ENCODE data around the gene NECTIN1.

The NECTIN1 gene

GRCh38 chr11:119671051-119671450 is 57.9 kb downstream of the NECTIN1 start:
- no peak for FAIRE-seq

GRCh38 chr11:119669487-119669886 is 59.5 kb downstream of the NECTIN1 start:
- no peak for FAIRE-seq

- no peak for FAIRE-seq
Observed at GRCh38 chr11:119668676-119669075, 60.3 kb downstream of the NECTIN1 start.

- no peak for FAIRE-seq
Observed at GRCh38 chr11:119666463-119667131, 62.4 kb downstream of the NECTIN1 start.

- no peak for FAIRE-seq
Observed at GRCh38 chr11:119666061-119666460, 62.9 kb downstream of the NECTIN1 start.

GRCh38 chr11:119664701-119665420 is 64.1 kb downstream of the NECTIN1 start:
- FAIRE-seq, result no peak

- no peak for FAIRE-seq
Observed at GRCh38 chr11:119664063-119664572, 64.9 kb downstream of the NECTIN1 start.

- FAIRE-seq, result no peak
Observed at GRCh38 chr11:119663279-119663678, 65.7 kb downstream of the NECTIN1 start.

- no peak for FAIRE-seq
Observed at GRCh38 chr11:119661226-119661625, 67.8 kb downstream of the NECTIN1 start.

GRCh38 chr11:119659971-119660723 is 68.9 kb downstream of the NECTIN1 start:
- no peak for FAIRE-seq

- no peak for FAIRE-seq
Observed at GRCh38 chr11:119652907-119653659, 75.9 kb downstream of the NECTIN1 start.

- no peak for FAIRE-seq
Observed at GRCh38 chr11:119651802-119652584, 77.0 kb downstream of the NECTIN1 start.

GRCh38 chr11:119650251-119650650 is 78.7 kb downstream of the NECTIN1 start:
- no peak for FAIRE-seq

- no peak for FAIRE-seq
Observed at GRCh38 chr11:119647254-119647653, 81.7 kb downstream of the NECTIN1 start.

GRCh38 chr11:119645018-119645417 is 84.0 kb downstream of the NECTIN1 start:
- no peak for FAIRE-seq

GRCh38 chr11:119644502-119644901 is 84.5 kb downstream of the NECTIN1 start:
- FAIRE-seq, result no peak

GRCh38 chr11:119643876-119644225 is 85.1 kb downstream of the NECTIN1 start:
- no peak for FAIRE-seq

GRCh38 chr11:119643212-119643875 is 85.7 kb downstream of the NECTIN1 start:
- FAIRE-seq, result no peak

- FAIRE-seq, result no peak
Observed at GRCh38 chr11:119641983-119642745, 86.8 kb downstream of the NECTIN1 start.

GRCh38 chr11:119640541-119640940 is 88.5 kb downstream of the NECTIN1 start:
- FAIRE-seq, result no peak
